A549 (cell line): ENCODE measurements around the gene BNC2.

Source experiments
- CTCF ChIP-seq: fragments of >200 bp; sonication (Bioruptor Twin); formaldehyde crosslinking; IDR thresholded peaks from 3 replicates; pipeline ENCODE4 v1.5.1; 2016
- E2F6 ChIP-seq: IDR thresholded peaks from 2 replicates; pipeline ENCODE4 v1.6.1; 2012; ENCODE audit warnings: low read depth, borderline replicate concordance
- ESRRA ChIP-seq: fragments of 150-350 bp; IDR thresholded peaks from 2 replicates; pipeline ENCODE4 v1.6.1; 2014; ENCODE audit warnings: mild to moderate bottlenecking, low read length, borderline replicate concordance
- JUN ChIP-seq, 2 experiments: fragments of >200 bp; sonication (Bioruptor Twin); formaldehyde crosslinking; IDR thresholded peaks; 2 replicates in 1 of 2; 3 replicates in 1 of 2; pipeline ENCODE4 v1.6.1; 2016 to 2017
- MAX ChIP-seq: IDR thresholded peaks from 2 replicates; pipeline ENCODE4 v1.6.1; 2012
- MAZ ChIP-seq: fragments of 150-350 bp; IDR thresholded peaks from 2 replicates; pipeline ENCODE4 v1.6.1; 2014; ENCODE audit warnings: antibody characterized with exemption, low read depth, low read length, borderline replicate concordance
- NFE2L2 ChIP-seq: fragments of 150-350 bp; conservative IDR thresholded peaks from 2 replicates; pipeline ENCODE4 v1.6.1; 2014; ENCODE audit warnings: low read length
- PBX3 ChIP-seq: IDR thresholded peaks from 2 replicates; pipeline ENCODE4 v1.6.1; 2012
- POLR2A ChIP-seq: IDR thresholded peaks from 2 replicates; pipeline ENCODE4 v1.6.1; 2012; ENCODE audit warnings: mild to moderate bottlenecking, low read length
- RCOR1 ChIP-seq: fragments of 150-350 bp; IDR thresholded peaks from 2 replicates; pipeline ENCODE4 v1.6.1; 2014; ENCODE audit warnings: antibody characterized with exemption, low read length, low read depth
- REST ChIP-seq: fragments of 200-600 bp; sonication (generic); IDR thresholded peaks from 2 replicates; pipeline ENCODE4 v1.6.1; 2016; ENCODE audit warnings: antibody characterized with exemption, mild to moderate bottlenecking, moderate library complexity
- TFCP2L1 ChIP-seq: fragments of 250-450 bp; sonication (Bioruptor Pico); IDR thresholded peaks from 2 replicates; pipeline ENCODE4 v1.5.0; 2021; ENCODE audit warnings: mild to moderate bottlenecking
- USF2 ChIP-seq: fragments of 450-650 bp; IDR thresholded peaks from 2 replicates; pipeline ENCODE4 v1.6.1; 2014; ENCODE audit warnings: antibody characterized with exemption
- ZC3H11A ChIP-seq: fragments of 450-650 bp; IDR thresholded peaks from 2 replicates; pipeline ENCODE4 v1.6.1; 2014; ENCODE audit warnings: antibody characterized with exemption, mild to moderate bottlenecking

- TF ChIP-seq CTCF (no peak), ZC3H11A (no peak), POLR2A (no peak), NFE2L2 (no peak), RCOR1 (no peak), REST (no peak), MAZ (no peak), ESRRA (no peak), MAX (no peak), USF2 (no peak), TFCP2L1 (CRISPR knock-in tag) (no peak), PBX3 (no peak), E2F6 (no peak), JUN (IDR thresholded peaks at IDR 0.05) (no peak)
These were observed 443.8 kb downstream of the BNC2 start for GRCh38 chr9:16426716-16427115.
